Ovary (tissue), 3 donors: ENCODE measurements around the gene CHRNA1.

Source experiments
- POLR2A ChIP-seq: fragments of 450-650 bp; IDR thresholded peaks from one replicate; pipeline ENCODE4 v1.6.1; 2017; ENCODE audit warnings: antibody characterized with exemption, mild to moderate bottlenecking, moderate library complexity
- TF ChIP-seq, protein P1 (sequence below), 3 donors: fragments of 450-650 bp in 2 of 3; fragments of 200-600 bp in 1 of 3; IDR thresholded peaks; one replicate each; pipeline versions ENCODE4 v1.5.1 to v1.8.0; 2016 to 2022; ENCODE audit warnings: antibody characterized with exemption in 3 of 3, mild to moderate bottlenecking in 1 of 3
- donor health status: DM: no; HTN: no; CAD: no.

DNA sequence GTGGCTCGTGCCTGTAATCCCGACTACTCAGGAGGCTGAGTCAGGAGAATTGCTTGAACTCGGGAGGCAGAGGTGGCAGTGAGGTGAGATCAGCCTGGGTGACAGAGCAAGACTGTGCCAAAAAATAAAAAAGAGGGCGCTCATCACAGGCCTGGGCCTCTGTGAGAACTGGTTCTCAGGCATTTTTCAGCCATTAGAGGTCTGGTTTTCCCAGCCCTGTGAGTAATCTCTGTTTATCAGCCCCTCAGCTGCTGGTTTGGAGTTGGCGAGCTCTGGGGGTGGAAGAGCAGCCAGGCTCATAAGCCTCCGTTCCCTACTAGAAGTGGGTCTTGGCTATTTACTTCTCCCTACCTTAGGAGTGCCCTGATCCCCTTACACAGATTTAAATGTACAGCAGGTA is 53.1 kb downstream of the CHRNA1 start:
- TF ChIP-seq, protein P1, sequence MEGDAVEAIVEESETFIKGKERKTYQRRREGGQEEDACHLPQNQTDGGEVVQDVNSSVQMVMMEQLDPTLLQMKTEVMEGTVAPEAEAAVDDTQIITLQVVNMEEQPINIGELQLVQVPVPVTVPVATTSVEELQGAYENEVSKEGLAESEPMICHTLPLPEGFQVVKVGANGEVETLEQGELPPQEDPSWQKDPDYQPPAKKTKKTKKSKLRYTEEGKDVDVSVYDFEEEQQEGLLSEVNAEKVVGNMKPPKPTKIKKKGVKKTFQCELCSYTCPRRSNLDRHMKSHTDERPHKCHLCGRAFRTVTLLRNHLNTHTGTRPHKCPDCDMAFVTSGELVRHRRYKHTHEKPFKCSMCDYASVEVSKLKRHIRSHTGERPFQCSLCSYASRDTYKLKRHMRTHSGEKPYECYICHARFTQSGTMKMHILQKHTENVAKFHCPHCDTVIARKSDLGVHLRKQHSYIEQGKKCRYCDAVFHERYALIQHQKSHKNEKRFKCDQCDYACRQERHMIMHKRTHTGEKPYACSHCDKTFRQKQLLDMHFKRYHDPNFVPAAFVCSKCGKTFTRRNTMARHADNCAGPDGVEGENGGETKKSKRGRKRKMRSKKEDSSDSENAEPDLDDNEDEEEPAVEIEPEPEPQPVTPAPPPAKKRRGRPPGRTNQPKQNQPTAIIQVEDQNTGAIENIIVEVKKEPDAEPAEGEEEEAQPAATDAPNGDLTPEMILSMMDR (IDR thresholded peaks at IDR 0.05) = no peak
- no peak for TF ChIP-seq POLR2A
